ENCODE measurements around the gene KIF23.
A peak's percentile ranks its signal among the peaks of the same experiment; 100 is the strongest.

The KIF23 gene

DNA sequence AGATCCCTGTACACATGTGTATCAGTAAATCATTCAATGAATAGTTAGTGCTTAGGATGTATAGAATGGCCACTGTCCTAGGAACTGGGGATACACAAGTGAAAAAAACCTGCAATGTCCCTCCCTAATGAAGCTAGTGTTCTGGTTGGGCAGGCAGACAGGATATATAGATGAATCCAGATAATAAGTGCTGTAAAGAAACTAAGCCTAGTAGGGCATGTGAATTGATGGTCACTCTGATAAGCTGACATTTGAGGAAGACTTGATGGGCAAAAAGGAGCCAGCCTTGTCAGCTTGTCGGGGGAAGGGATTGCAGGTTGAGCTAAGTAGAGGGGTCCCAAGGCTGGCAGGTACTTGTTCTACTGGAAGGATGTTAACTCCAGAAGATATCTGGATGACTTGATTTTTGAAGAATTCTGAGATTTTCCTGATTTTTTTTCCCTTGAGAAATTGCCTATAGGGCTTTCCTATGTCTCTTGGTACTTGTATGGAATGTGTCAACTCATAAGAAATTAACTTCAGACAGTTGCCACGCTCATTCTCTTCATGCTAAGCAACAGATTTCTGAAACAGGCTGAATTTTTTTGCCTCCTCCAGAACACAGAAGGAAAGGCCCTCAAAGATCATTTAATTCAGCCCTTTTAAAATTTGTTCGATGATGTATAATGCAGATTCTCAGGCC is 6.3 kb upstream of the KIF23 start:
- TF ChIP-seq CTCF (IDR thresholded peaks at IDR 0.05; ENCODE audit: low read depth, low read length) = no peak
- no peak overlapping the region for H3K4me3 ChIP-seq (ENCODE audit: low read depth, low read length)

DNA sequence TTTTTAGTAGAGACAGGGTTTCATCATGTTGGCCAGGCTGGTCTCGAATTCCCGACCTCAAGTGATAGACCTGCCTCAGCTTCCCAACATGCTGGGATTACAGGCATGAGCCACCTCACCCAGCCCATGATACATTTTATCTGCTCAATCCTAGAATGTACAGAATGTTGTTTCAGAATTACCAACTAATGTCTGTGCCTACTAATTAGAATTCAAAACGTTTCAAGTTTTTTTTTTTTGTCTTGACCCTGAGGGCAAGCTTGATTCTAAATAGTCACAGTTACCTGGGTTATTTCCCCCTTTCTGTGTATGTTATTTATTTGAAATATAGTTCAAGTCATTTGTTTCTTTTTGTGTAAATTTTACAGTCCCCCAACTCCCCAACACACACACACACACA is 5.3 kb upstream of the KIF23 start:
- TF ChIP-seq CTCF (IDR thresholded peaks at IDR 0.05; ENCODE audit: low read depth, low read length) = no peak
- H3K4me3 ChIP-seq (ENCODE audit: low read depth, low read length) = no peak overlapping the region

DNA sequence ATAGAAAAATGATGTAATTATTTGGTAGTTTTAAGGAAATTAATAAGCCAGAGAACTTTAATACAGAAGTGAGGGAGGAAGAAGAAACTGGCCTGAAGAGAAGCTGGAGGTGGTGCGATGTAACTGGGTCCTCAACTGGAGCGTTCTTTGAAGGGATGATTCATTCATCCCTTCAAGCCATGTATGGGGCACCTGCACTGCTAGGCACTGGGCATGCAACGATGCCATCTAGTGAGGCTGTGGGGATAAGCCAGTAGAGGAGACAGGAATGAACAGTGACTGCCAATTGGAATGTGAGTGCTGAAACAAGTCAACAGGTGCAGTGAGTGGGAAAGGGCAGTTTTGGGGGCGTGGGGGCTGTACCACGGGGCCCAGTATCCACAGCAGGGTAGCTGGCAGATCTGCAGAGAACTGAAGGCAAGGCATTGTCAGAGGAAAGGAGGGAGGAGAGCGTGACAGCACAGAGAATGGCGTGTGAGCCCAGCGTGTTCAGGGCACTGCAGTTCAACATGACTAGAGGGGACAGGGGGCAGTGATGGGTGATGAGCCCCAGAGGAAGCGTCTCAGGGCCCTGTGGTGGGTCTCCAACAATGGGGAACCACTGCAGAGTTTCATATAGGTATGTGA is 3.8 kb upstream of the KIF23 start:
- no peak overlapping the region for H3K4me3 ChIP-seq (ENCODE audit: low read depth, low read length)
- TF ChIP-seq CTCF (IDR thresholded peaks at IDR 0.05; ENCODE audit: low read depth, low read length) = 0 out of 2 replicates have a peak, but pooled peaks have one; percentile 10

GRCh38 chr15:69412274-69412673 is 1.9 kb upstream of the KIF23 start:
- no peak for TF ChIP-seq CTCF (IDR thresholded peaks at IDR 0.05; ENCODE audit: low read depth, low read length)
- peak overlapping the region; percentile 85 for H3K4me3 ChIP-seq (ENCODE audit: low read depth, low read length)

GRCh38 chr15:69412701-69413100 is 1.4 kb upstream of the KIF23 start:
- no peak for TF ChIP-seq CTCF (IDR thresholded peaks at IDR 0.05; ENCODE audit: low read depth, low read length)
- peak overlapping the region; percentile 85 for H3K4me3 ChIP-seq (ENCODE audit: low read depth, low read length)

GRCh38 chr15:69414701-69415167 is 585 bp downstream of the KIF23 start:
- H3K4me3 ChIP-seq (ENCODE audit: low read depth, low read length) = peak overlapping the region; percentile 85
- no peak for TF ChIP-seq CTCF (IDR thresholded peaks at IDR 0.05; ENCODE audit: low read depth, low read length)

GRCh38 chr15:69415381-69415780 is 1.2 kb downstream of the KIF23 start:
- TF ChIP-seq CTCF (IDR thresholded peaks at IDR 0.05; ENCODE audit: low read depth, low read length) = no peak
- peak overlapping the region; percentile 85 for H3K4me3 ChIP-seq (ENCODE audit: low read depth, low read length)
